D721Med (cell line): ENCODE data around the gene RERE.

Source experiments
- DNase-seq: peaks from one replicate; pipeline ENCODE4 v3.0.0; 2011; ENCODE audit warnings: low spot score; ENCODE audit not compliant: insufficient read length
- FAIRE-seq: peaks from 2 replicates; lab custom pipeline; 2011; peaks lifted over from hg19 to GRCh38; lab: Jason Lieb, UNC
- CTCF ChIP-seq: IDR thresholded peaks from 2 replicates; pipeline ENCODE4 v1.5.1; 2012; ENCODE audit warnings: mild to moderate bottlenecking, control low read depth; ENCODE audit not compliant: insufficient read depth; ENCODE audit errors: missing control alignments

The RERE gene

GRCh38 chr1:8722366-8722765, 95.1 kb downstream of the RERE start:
- DNase-seq = no peak
- no peak for TF ChIP-seq CTCF
- no peak for FAIRE-seq

- FAIRE-seq (no peak), DNase-seq (no peak)
- TF ChIP-seq CTCF = no peak
Observed at GRCh38 chr1:8721679-8722324, 95.6 kb downstream of the RERE start.

GRCh38 chr1:8720347-8720746, 97.1 kb downstream of the RERE start:
- FAIRE-seq (no peak), DNase-seq (no peak)
- no peak for TF ChIP-seq CTCF

- no peak for DNase-seq
- peak; percentile 11 for TF ChIP-seq CTCF
- FAIRE-seq = no peak
Observed at GRCh38 chr1:8718850-8719361, 98.5 kb downstream of the RERE start.

DNA sequence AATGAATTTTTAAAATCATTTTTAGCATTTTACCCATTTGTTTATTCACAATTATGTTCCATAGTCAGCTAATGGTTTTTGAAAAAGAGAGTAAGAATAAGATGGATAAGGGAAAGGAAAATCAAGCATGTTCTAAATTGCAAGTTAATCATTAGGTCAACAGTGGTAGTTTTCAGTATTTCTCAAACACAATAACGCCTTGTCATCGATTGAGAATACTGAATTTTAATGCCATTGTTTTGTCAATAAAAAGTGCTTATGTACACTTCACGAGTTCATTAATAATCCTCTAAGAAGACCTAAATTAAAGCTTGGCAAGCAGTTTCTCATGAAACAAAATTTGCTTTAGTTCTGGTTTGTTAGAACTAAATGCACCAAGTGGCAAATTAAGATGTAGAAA, 100.3 kb downstream of the RERE start:
- TF ChIP-seq CTCF = no peak
- no peak for DNase-seq
- no peak for FAIRE-seq

GRCh38 chr1:8716238-8716637, 101.2 kb downstream of the RERE start:
- FAIRE-seq = no peak
- TF ChIP-seq CTCF = no peak
- DNase-seq = no peak

DNA sequence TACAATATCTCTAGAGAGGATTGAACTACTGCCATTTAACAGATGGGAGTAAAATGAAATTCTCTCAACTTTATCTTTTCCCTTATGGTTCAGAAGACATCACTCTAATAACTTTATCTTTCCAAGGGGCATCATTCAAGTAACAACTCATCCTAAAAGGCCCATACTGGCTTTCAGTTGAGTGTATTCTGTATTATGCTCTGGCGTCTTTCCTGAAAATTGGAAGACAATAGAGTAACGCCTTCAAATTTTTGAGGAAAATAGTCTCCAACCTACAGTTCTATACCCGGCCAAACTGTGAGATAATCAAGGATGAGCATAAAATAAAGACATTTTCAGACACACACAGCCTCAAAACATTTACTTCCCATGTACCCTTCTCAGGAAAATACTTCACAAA, 103.3 kb downstream of the RERE start:
- DNase-seq = no peak
- no peak for TF ChIP-seq CTCF
- FAIRE-seq = no peak
